Activated CD4-positive, CD25-positive, alpha-beta regulatory T cell treated with anti-CD3 and anti-CD28 coated beads, Interleukin-2, amount 50 U/mL, for 24 hours (primary cell): Measurements from ENCODE around the gene CDH23.

Experiments
- ATAC-seq, 2 donors: fragments of 150-1000 bp; cut with Tn5 transposase; one replicate each; pipeline ENCODE4 v1.10.0; 2021; ENCODE audit warnings: mild to moderate bottlenecking in 1 of 2, moderate library complexity in 1 of 2

Gene CDH23

DNA sequence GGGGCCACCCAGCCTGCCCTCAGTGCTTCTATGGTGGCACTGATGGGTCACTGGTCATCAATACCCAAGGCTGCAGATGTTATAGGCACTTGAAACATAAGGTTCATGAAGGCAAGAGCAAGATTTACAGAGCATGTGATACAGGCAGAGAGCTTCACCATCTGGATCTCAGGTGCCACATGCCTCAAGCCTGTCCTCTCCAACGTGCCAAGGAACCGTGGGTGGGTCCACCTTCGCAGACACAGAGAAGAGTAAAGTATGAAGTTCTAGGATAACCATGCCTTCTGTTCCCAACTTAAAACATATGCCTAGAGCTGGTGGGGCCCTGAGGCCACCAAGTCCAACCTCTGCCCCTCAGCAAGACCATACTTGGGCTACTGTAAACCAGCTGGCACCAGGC, 26.7 kb upstream of the CDH23 start:
- no peak for ATAC-seq

DNA sequence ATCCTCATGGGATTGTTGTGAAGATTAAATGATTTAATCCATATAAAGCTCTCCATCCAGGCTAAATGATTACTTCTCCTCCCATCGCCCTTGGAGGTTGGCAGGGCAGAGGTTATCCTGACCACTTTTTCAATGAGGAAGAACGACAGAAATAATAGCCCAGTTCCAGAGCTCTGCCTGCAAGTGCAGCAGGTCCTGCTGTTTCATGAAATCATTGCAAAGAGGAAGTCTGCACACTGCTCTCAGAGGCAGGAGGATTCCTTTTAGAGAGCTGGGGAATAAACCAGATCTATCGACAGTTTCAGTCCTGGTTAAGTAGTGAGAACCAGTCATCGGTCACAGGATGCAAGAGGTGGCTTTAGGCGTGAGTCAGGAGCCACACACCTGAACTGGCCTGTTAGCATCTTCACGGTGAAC, 25.0 kb upstream of the CDH23 start:
- ATAC-seq, result peak; percentile 33 to 38

GRCh38 chr10:71372882-71373495, 23.7 kb upstream of the CDH23 start:
- no peak for ATAC-seq

DNA sequence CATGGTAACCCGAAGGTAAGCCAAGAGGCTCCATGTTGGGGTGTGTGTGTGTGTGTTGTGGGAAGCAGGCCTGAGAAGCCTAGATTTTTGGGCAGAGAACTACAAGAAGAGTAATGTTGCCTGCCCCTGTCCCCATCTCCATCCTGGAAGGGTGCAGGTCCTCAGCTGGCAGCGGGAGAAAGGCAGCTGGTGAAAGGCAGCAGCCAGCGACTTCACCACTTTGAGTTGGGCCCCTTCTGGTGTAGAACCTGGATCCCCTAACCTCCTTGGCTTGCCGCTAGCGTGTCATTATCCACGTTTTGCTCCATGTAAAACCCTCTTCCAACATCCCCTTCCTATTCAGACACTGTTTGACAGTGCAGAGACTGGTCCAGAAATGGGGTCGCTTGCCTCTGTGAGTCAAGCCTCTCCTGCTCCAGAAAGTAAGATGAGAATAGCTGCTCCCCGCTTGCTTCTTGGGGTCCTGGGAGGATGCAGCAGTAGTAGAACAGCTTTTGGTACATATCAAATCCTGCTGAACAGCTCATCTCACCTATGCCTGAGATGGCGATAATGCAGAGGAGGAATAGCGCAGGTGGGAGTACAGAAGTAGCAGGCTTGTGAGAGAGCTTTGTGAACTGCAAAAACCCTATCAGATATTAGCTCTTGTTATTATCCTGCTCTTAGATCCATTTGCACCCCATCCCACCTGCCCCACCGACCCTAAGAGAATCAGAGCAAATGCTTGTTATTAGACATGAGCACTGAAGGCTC, 22.1 kb upstream of the CDH23 start:
- ATAC-seq, result no peak

- no peak for ATAC-seq
Measured at GRCh38 chr10:71375952-71376351, 20.8 kb upstream of the CDH23 start.

DNA sequence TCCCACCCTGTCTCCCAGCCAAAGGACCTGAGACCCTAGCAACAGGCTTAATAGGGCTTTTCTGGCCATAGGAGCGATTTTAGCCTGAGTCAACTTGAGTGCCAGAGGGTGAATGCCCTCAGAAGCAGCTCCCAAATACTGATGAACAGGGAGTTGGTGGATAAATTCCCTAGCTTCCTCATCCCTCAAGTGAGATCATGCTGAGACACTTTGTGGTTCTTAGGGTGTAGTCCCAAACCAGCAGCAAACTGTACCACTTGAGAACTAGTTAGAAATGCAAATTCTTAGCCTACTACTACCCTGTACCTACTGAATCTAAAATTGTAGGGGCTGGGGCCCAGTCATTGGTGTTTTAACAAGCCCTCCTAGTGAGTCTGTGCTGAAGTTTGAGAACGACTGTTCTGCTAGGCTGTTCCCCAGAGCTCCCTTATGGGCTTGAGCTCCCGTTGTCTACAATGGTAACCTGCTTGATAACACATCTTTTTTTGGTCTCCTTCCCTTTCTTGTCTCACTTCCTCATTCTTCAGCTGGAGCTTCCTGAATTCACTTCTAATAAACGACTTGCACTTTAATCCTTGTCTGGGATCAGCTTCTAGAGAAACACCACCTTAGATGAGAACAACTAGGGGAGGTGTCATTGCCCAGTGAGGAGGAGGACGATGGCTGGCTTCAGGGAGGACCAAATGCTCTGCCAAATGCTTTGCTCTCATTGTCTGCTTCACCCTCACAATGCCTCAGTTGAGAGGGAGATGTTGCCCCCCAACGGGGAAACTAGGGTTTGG, 18.2 kb upstream of the CDH23 start:
- ATAC-seq, result no peak

GRCh38 chr10:71379118-71379766, 17.5 kb upstream of the CDH23 start:
- no peak for ATAC-seq

- no peak for ATAC-seq
Measured at GRCh38 chr10:71380841-71381240, 15.9 kb upstream of the CDH23 start.

- no peak for ATAC-seq
Measured at GRCh38 chr10:71381611-71382010, 15.1 kb upstream of the CDH23 start.

DNA sequence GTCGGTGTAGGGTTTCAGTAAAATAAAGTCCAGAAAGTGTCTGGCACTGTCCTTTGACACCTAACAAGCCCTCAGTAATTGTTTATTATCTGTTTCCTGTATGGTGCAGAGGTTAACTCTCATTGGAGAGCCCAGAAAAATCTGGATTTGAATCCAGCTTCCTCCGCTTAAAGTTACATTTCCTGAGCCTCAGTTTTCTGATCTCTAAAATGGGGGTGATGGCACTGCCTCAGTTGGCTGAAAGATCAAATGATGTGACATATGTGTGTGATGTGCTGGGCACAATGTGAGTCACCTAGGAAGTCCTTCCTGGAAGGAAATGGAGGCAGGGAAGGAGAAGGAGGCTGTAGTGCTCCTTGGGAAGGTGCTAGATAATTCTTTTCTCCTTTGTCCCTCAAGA, 14.7 kb upstream of the CDH23 start:
- no peak for ATAC-seq

- no peak for ATAC-seq
Measured at GRCh38 chr10:71382757-71383156, 14.0 kb upstream of the CDH23 start.

DNA sequence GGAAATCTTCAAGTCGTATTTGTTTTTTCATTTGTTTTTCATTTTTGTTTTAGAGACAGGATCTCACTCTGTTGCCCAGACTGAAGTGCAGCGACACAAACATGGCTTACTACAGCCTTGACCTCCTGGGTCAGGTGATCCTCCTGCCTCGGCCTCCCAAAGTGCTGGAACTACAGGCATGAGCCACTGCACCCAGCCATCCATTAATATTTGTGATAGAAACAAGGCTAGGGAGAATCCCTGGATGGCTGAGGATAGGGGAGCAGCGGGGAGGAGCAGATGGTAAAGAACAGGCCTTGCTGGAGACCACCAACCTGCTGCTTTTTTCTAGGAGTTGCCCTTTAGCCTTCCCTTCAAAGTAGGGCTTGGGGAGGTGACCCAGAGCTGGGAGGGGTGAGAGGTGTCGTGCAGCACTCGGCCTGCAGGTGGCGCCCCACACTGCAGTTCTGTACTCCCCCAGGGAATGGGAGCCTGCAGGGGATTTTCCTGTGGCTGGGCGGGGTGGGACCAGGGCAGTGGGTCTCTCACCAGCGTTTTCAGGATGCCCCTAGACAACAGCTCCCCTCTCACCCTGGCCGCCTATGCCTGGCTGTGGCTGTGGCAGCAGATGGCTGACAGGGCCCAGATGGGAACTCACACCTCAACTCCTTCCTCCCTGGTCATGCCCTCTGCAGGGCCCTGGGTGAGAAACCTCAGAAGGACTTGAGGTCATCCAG, 12.6 kb upstream of the CDH23 start:
- peak; percentile 80 to 81 for ATAC-seq

DNA sequence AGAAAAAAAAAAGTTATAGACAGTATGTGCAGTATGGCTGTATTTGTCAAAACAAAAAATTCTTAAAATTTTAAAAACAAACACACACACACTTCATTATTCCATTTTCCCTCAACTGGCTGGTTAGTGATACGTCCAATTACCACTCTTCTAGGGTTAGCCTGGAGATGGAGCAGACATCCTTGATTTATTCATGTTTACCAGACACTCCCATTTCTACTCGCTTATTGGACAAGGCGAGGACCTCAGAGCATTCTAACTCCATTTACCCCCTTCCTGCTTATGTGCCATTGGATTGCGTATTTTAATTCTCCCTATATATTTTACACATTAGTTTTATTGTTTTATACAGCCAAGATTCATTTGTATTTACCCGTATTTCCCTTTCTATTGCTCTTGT, 8.5 kb upstream of the CDH23 start:
- ATAC-seq, result no peak

DNA sequence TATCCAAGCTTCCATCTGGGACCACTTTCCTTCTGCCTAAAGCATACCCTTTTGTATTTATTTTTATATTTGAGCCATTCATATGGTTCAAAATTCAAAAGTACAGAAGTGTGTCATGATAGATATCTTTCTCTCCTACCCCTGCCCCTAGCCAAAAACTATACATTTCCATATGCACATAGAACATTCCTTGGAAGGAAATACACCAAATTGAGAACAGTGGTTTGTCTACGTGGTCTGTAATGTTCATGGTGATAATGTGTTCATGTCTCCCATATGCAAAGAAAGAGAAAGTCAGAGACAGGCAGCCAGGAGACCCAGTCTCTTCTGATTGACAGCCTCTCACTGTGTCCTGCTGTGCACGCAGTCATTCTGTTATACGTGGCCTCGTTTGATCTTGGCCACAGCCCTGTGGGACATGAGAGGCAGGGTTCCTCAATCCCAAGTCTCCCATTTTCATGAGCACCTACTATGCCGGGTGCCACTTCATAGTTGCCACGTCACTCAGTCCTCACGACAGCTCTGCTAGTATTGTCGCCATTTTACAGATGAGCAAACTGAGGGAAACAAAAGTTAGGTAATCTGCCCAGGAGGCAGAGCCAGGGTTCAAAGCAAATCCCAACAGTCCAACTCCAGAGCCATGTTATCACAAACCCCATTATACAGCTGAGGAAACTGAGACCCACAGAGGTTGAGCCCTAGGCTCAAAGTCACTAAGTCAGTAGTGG, 8.0 kb upstream of the CDH23 start:
- no peak for ATAC-seq

GRCh38 chr10:71389768-71390460, 6.8 kb upstream of the CDH23 start:
- no peak for ATAC-seq

DNA sequence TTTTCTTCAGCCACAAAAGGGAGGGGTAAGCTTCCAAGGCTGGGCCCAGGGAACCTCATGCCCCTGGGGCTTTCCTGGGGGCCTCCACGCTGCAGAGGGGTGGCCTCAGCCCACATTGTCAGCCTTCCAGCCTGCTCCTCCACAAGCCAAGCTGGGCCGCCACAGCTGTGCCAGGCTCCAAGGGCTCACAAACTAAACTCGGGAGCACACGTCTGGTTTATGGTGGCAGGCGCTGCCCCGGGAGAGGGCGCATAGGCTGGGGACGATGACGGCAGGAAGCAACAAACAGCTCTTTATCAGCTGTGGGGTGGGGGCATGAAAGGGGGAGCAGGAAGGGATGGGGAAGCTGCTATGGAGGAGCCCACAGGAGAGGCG, 6.3 kb upstream of the CDH23 start:
- no peak for ATAC-seq

DNA sequence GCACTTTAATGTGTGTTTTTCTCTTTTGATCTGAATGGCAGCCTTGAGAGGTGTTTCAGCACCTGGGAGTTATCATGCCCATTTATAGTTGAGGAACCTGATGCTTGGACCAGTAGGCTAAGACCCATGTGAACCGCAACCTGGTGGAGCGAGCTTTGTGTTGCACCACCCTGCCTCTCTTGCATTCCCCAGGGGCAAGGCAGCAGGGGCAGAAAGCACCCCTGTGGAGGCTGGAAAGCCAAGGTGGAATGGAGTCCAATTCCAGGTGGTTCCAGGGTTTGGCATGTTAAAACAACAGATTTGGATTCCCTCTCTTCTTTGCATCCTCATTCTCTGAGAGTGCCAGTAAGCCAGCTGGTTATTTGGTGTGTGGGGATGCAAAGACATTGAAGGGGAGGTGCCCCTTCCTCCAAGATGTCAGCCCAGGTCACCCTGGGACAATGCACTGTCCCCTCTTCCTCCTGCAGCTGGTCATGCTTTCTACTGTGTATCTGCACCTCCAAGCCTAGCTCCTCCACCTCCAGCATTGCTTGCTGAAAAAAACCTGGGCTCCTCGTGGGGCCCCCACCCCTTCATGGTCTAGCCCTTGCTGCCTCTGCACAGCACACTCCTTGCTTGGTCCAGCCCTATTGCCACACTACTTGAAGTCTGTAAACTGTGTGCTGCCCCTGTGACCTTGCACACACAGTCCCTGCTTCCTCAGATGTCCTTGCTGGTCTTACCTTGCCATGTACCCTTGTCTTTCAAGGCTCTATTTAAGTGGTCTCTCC, 5.6 kb upstream of the CDH23 start:
- ATAC-seq, result no peak

DNA sequence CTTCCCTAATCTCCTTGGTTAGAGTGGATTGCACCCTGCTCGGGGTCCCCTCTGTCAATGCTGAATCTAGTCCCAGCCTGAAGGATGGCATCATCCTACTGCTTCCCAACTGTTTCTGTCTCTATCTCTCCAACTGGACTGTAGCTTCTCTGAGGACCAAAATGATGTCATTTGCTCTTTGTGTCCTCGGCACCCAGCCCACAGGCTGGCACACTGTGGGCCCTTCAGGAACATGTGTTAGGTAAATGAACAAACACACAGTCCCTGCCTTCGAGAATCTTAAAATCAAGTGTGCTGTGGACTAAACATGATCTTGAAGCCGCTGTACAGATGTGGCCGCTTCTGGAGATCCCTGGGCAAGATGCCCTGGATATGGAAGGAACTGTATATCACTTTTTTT, 5.0 kb upstream of the CDH23 start:
- no peak for ATAC-seq

- ATAC-seq, result no peak
Measured at GRCh38 chr10:71392292-71392691, 4.4 kb upstream of the CDH23 start.
